ENCODE results near the gene TSFM. TPM values are rescaled to one million over a fixed set of nuclear protein-coding genes. Genes with fewer than 3 reads are reported as not detected.

The TSFM gene
- total RNA-seq, 4 donors from 2014 or later: 19.6 to 35.4 (median 29.1) TPM

DNA sequence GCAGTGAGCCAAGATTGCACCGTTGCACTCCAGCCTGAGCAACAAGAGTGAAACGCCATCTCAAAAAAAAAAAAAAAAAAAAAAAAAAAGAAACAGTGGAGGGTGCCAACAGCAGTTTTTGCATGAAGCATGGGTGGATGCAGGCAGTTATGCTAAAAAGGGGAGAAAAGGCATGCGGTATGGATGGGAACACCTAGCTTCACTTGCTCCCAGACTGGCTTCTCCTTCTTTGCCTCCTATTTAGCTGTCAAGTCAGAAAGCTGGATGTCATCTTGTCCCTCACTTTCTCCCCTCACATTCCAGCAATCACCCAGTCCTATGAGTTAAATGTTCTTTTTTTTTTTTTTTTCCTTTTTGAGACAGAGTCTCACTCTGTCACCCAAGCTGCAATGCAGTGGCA, 7.5 kb upstream of the TSFM start:
- Histone ChIP-seq H3K36me3 (peaks cover 3% of the 10 kb centered on the region), H3K4me1 (peaks cover 22% of the 10 kb centered on the region), H3K9me3 (no peaks in the 10 kb centered on the region), H3K27ac (no peak overlapping the region), H3K4me3 (no peak overlapping the region), H3K27me3 (no peaks in the 10 kb centered on the region)
- no peak for TF ChIP-seq POLR2AphosphoS5 (IDR thresholded peaks at IDR 0.05)
- no peak for TF ChIP-seq POLR2A (IDR thresholded peaks at IDR 0.05)
- no peak for TF ChIP-seq EP300 (IDR thresholded peaks at IDR 0.05)
- TF ChIP-seq, protein P1, sequence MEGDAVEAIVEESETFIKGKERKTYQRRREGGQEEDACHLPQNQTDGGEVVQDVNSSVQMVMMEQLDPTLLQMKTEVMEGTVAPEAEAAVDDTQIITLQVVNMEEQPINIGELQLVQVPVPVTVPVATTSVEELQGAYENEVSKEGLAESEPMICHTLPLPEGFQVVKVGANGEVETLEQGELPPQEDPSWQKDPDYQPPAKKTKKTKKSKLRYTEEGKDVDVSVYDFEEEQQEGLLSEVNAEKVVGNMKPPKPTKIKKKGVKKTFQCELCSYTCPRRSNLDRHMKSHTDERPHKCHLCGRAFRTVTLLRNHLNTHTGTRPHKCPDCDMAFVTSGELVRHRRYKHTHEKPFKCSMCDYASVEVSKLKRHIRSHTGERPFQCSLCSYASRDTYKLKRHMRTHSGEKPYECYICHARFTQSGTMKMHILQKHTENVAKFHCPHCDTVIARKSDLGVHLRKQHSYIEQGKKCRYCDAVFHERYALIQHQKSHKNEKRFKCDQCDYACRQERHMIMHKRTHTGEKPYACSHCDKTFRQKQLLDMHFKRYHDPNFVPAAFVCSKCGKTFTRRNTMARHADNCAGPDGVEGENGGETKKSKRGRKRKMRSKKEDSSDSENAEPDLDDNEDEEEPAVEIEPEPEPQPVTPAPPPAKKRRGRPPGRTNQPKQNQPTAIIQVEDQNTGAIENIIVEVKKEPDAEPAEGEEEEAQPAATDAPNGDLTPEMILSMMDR (IDR thresholded peaks at IDR 0.05): no peak
- no peak for DNase-seq (ENCODE audit: low spot score in 2 of 2)
- WGBS: 61% methylated on average over 3 of the region's 3 CpGs

GRCh38 chr12:57775563-57776246, 6.9 kb upstream of the TSFM start:
- Histone ChIP-seq H3K9me3 (no peaks in the 10 kb centered on the region), H3K27me3 (no peaks in the 10 kb centered on the region), H3K4me3 (no peak overlapping the region), H3K36me3 (peaks cover 4% of the 10 kb centered on the region), H3K27ac (no peak overlapping the region), H3K4me1 (peaks cover 20% of the 10 kb centered on the region)
- TF ChIP-seq, protein P1 (IDR thresholded peaks at IDR 0.05): no peak
- TF ChIP-seq POLR2AphosphoS5 (IDR thresholded peaks at IDR 0.05) (no peak), POLR2A (IDR thresholded peaks at IDR 0.05) (no peak), EP300 (IDR thresholded peaks at IDR 0.05) (no peak)
- WGBS: 85% methylated on average over 4 of the region's 4 CpGs
- DNase-seq (ENCODE audit: low spot score in 2 of 2): no peak

- Histone ChIP-seq H3K27me3 (no peaks in the 10 kb centered on the region), H3K4me1 (peaks cover 15% of the 10 kb centered on the region), H3K9me3 (no peaks in the 10 kb centered on the region), H3K4me3 (no peak overlapping the region), H3K36me3 (peaks cover 4% of the 10 kb centered on the region), H3K27ac (no peak overlapping the region)
- WGBS: 97% methylated on average over 2 of the region's 2 CpGs
- TF ChIP-seq EP300 (IDR thresholded peaks at IDR 0.05) (no peak), POLR2A (IDR thresholded peaks at IDR 0.05) (no peak), POLR2AphosphoS5 (IDR thresholded peaks at IDR 0.05) (no peak)
- TF ChIP-seq, protein P1 (IDR thresholded peaks at IDR 0.05): no peak
- DNase-seq (ENCODE audit: low spot score in 2 of 2): no peak
These were observed 6.4 kb upstream of the TSFM start for GRCh38 chr12:57776247-57776587.

DNA sequence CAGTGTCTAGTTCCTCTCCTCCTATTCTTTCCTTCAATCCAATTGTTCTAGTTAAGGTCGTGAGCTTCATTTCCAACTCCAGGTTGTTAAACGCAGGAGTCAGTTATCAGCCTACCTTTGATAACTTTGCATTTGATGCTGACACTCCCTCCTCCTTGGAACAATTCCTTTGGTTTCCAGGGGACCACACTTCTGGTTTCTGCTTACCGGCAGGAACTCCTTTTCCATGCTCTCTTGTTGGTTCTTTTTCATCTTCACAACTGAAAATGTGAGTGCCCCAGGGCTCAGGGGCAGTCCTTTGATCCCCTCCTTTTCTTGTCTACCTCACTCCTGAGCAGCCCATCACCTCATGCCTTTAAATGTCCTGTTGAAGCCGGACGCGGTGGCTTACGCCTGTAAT, 5.2 kb upstream of the TSFM start:
- no peak overlapping the region for H3K4me3 ChIP-seq
- peaks cover 4% of the 10 kb centered on the region for H3K36me3 ChIP-seq
- H3K27ac ChIP-seq: no peak overlapping the region
- 92% methylated on average over 7 of the region's 7 CpGs for WGBS
- no peaks in the 10 kb centered on the region for H3K27me3 ChIP-seq
- H3K4me1 ChIP-seq: peaks cover 19% of the 10 kb centered on the region
- peak in 1 of 2 donors; percentile 11 for DNase-seq (ENCODE audit: low spot score in 2 of 2)
- H3K9me3 ChIP-seq: no peaks in the 10 kb centered on the region
- no peak for TF ChIP-seq EP300 (IDR thresholded peaks at IDR 0.05)
- TF ChIP-seq POLR2AphosphoS5 (IDR thresholded peaks at IDR 0.05): no peak
- no peak for TF ChIP-seq POLR2A (IDR thresholded peaks at IDR 0.05)
- TF ChIP-seq, protein P1 (IDR thresholded peaks at IDR 0.05): no peak

DNA sequence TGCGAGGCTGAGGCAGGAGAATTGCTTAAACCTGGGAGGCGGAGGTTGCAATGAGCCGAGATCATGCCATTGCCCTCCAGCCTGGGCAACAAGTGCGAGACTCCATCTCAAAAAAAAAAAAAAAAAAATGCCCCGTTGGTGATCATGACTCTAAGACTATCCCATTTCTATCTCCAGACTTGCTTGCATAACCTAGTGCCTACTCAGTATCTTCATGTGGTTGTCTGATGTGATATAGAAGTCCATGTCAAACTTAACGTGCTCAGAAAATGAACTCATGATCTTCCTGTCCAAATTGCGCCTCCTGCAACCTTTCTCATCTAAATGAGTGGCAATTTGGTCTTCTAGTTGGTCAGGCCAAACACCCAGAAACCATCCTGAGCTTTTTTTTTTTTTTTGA, 4.7 kb upstream of the TSFM start:
- Histone ChIP-seq H3K27ac (no peak overlapping the region), H3K4me1 (peaks cover 19% of the 10 kb centered on the region)
- WGBS: 92% methylated on average over 7 of the region's 7 CpGs

More for the DNA sequence above, 4.7 kb upstream of the TSFM start:
- Histone ChIP-seq H3K4me3 (no peak overlapping the region), H3K36me3 (peaks cover 4% of the 10 kb centered on the region), H3K9me3 (no peaks in the 10 kb centered on the region), H3K27me3 (no peaks in the 10 kb centered on the region)
- no peak for DNase-seq (ENCODE audit: low spot score in 2 of 2)
- TF ChIP-seq EP300 (IDR thresholded peaks at IDR 0.05) (no peak), POLR2AphosphoS5 (IDR thresholded peaks at IDR 0.05) (no peak), POLR2A (IDR thresholded peaks at IDR 0.05) (no peak)
- TF ChIP-seq, protein P1 (IDR thresholded peaks at IDR 0.05): no peak

Data from suprapubic skin (tissue), 4 donors.